HepG2 (cell line): Measurements from ENCODE around the gene DLST. TPM values are rescaled to one million over a fixed set of nuclear protein-coding genes. Genes with fewer than 3 reads are reported as not detected.

Source experiments
- ATAD3A ChIP-seq: sonication (generic); formaldehyde crosslinking; IDR thresholded peaks from 2 replicates; pipeline ENCODE4 v1.4.0; 2020; ENCODE audit warnings: missing genetic modification reagents
- CCAR2 ChIP-seq: fragments of 200-400 bp; formaldehyde crosslinking; optimal IDR thresholded peaks from 2 replicates; pipeline ENCODE3; 2018; ENCODE audit warnings: low read depth, mild to moderate bottlenecking, low read length, moderate library complexity
- DMAP1 ChIP-seq: IDR thresholded peaks from 2 replicates; pipeline ENCODE4 v1.6.1; 2016
- GFI1 ChIP-seq: sonication (generic); formaldehyde crosslinking; IDR thresholded peaks from 2 replicates; pipeline ENCODE4 v1.5.0; 2020; ENCODE audit warnings: missing genetic modification reagents, mild to moderate bottlenecking, borderline replicate concordance
- GMEB1 ChIP-seq: sonication (generic); formaldehyde crosslinking; IDR thresholded peaks from 2 replicates; pipeline ENCODE4 v1.5.1; 2020; ENCODE audit warnings: missing genetic modification reagents, mild to moderate bottlenecking, borderline replicate concordance
- HHEX ChIP-seq: IDR thresholded peaks from 2 replicates; pipeline ENCODE4 v1.6.1; 2016; ENCODE audit warnings: control low read depth
- HINFP ChIP-seq: sonication (generic); formaldehyde crosslinking; IDR thresholded peaks from 2 replicates; pipeline ENCODE4 v1.4.0; 2020; ENCODE audit warnings: low read depth, mild to moderate bottlenecking, missing genetic modification reagents
- HIVEP1 ChIP-seq: sonication (generic); formaldehyde crosslinking; IDR thresholded peaks from 2 replicates; pipeline ENCODE4 v1.4.0; 2020; ENCODE audit warnings: mild to moderate bottlenecking, missing genetic modification reagents
- IRF2 ChIP-seq: IDR thresholded peaks from 2 replicates; pipeline ENCODE4 v1.6.1; 2018; ENCODE audit warnings: missing genetic modification reagents, missing compliant biosample characterization
- ISX ChIP-seq: sonication (generic); formaldehyde crosslinking; conservative IDR thresholded peaks from 2 replicates; pipeline ENCODE4 v1.5.0; 2020; ENCODE audit warnings: missing genetic modification reagents
- KDM5B ChIP-seq: sonication (generic); formaldehyde crosslinking; IDR thresholded peaks from 2 replicates; pipeline ENCODE4 v1.4.0; 2020; ENCODE audit warnings: missing genetic modification reagents, mild to moderate bottlenecking, borderline replicate concordance
- MXD4 ChIP-seq: IDR thresholded peaks from 2 replicates; pipeline ENCODE4 v1.6.1; 2016; ENCODE audit warnings: mild to moderate bottlenecking, missing biosample characterization, missing genetic modification reagents
- PAWR ChIP-seq: sonication (generic); formaldehyde crosslinking; IDR thresholded peaks from 2 replicates; pipeline ENCODE4 v1.4.0; 2020; ENCODE audit warnings: missing genetic modification reagents, mild to moderate bottlenecking, borderline replicate concordance
- PHB2 ChIP-seq: fragments of 450-650 bp; IDR thresholded peaks from 2 replicates; pipeline ENCODE4 v1.6.1; 2018; ENCODE audit not compliant: partially characterized antibody
- RBM39 ChIP-seq: fragments of 200-400 bp; formaldehyde crosslinking; IDR thresholded peaks from one replicate; pipeline ENCODE4 v1.6.1; 2018; ENCODE audit warnings: antibody characterized with exemption, mild to moderate bottlenecking, low read depth, low read length; ENCODE audit not compliant: poor library complexity, severe bottlenecking
- ZNF318 ChIP-seq: sonication (generic); formaldehyde crosslinking; IDR thresholded peaks from 2 replicates; pipeline ENCODE4 v1.4.0; 2020; ENCODE audit warnings: mild to moderate bottlenecking, missing genetic modification reagents
- ZNF367 ChIP-seq: sonication (generic); formaldehyde crosslinking; IDR thresholded peaks from 2 replicates; pipeline ENCODE4 v1.4.0; 2020; ENCODE audit warnings: missing genetic modification reagents, borderline replicate concordance
- ZNF546 ChIP-seq: sonication (generic); formaldehyde crosslinking; conservative IDR thresholded peaks from 2 replicates; pipeline ENCODE4 v1.8.1; 2023; ENCODE audit warnings: mild to moderate bottlenecking, missing genetic modification reagents
- ZNF557 ChIP-seq: sonication (generic); formaldehyde crosslinking; IDR thresholded peaks from 2 replicates; pipeline ENCODE4 v1.4.0; 2020; ENCODE audit warnings: missing genetic modification reagents
- ZNF672 ChIP-seq: sonication (generic); formaldehyde crosslinking; IDR thresholded peaks from 2 replicates; pipeline ENCODE4 v1.8.1; 2022; ENCODE audit warnings: missing genetic modification reagents
- polyA plus RNA-seq, 8 experiments: library from polyadenylated mRNA; depleted of rRNA in 3 of 8; stranded (reverse) in 7 of 8; unstranded in 1 of 8; fragments of >200 nt; fragmentation: Illumina TruSeq in 4 of 8; extraction: Trizol in 4 of 8; gene quantifications; 2 replicates each; pipeline versions ENCODE4 v1.2.1 to v1.2.3, GENCODE V29; 2011 to 2016; ENCODE audit warnings: low read depth in 4 of 8, missing spikeins in 1 of 8, mixed read lengths in 1 of 8; ENCODE audit not compliant: insufficient read depth in 1 of 8
- total RNA-seq, 5 experiments: library from RNA; depleted of rRNA; stranded (reverse); fragments of >200 nt; fragmentation: Illumina TruSeq; extraction: Trizol; gene quantifications; 2 replicates each; pipeline ENCODE4 v1.2.3, GENCODE V29; 2016; ENCODE audit warnings: low read depth in 1 of 5

The DLST gene
- total and polyA plus RNA-seq, 2 of the 13 experiments (the other 11 are each of a cell fraction or from before 2014, with no cell fraction given), result 56.5 to 94.3 TPM

GRCh38 chr14:74950795-74951442 is 69.2 kb downstream of the DLST start (continued):
- TF ChIP-seq HINFP (CRISPR knock-in tag) (no peak), ZNF672 (CRISPR knock-in tag) (no peak), HHEX (CRISPR knock-in tag) (no peak), ZNF546 (no peak), RBM39 (no peak), ZNF318 (no peak), ATAD3A (CRISPR knock-in tag) (no peak), IRF2 (CRISPR knock-in tag) (peak; percentile 45; the same call in 1 of the 2 replicates), ISX (CRISPR knock-in tag) (no peak), GMEB1 (CRISPR knock-in tag) (no peak), GFI1 (no peak; the same call in none of the 2 replicates), PHB2 (no peak), ZNF367 (CRISPR knock-in tag) (no peak), DMAP1 (CRISPR knock-in tag) (peak; percentile 86), CCAR2 (no peak), PAWR (CRISPR knock-in tag) (no peak), ZNF557 (CRISPR knock-in tag) (no peak), MXD4 (no peak), KDM5B (CRISPR knock-in tag) (no peak; the same call in 1 of the 2 replicates), HIVEP1 (CRISPR knock-in tag) (no peak)
